Parathyroid adenoma (tissue), 2 donors: ENCODE measurements around the gene MYBPC2.

Source experiments
- H2AFZ ChIP-seq: fragments of 300-600 bp; sonication (generic); one replicate; pipeline ENCODE4 v1.7.0; 2017; ENCODE audit warnings: antibody characterized with exemption, mild to moderate bottlenecking
- H3K27ac ChIP-seq: fragments of 300-600 bp; sonication (generic); one replicate; pipeline ENCODE4 v1.7.0; 2017
- H3K27me3 ChIP-seq: fragments of 300-600 bp; sonication (generic); one replicate; pipeline ENCODE4 v1.7.0; 2017; ENCODE audit warnings: low read length; ENCODE audit not compliant: control insufficient read depth, insufficient read depth
- H3K36me3 ChIP-seq: fragments of 300-600 bp; sonication (generic); one replicate; pipeline ENCODE4 v1.7.0; 2017; ENCODE audit warnings: low read length; ENCODE audit not compliant: control insufficient read depth, insufficient read depth
- H3K4me1 ChIP-seq: fragments of 300-600 bp; sonication (generic); one replicate; pipeline ENCODE4 v1.7.0; 2017; ENCODE audit warnings: control low read depth
- H3K4me2 ChIP-seq: fragments of 300-600 bp; sonication (generic); one replicate; pipeline ENCODE4 v1.7.0; 2017; ENCODE audit warnings: low read length
- H3K4me3 ChIP-seq: fragments of 300-600 bp; sonication (generic); one replicate; pipeline ENCODE4 v1.7.0; 2017; ENCODE audit warnings: low read depth, low read length
- H3K79me2 ChIP-seq: fragments of 300-600 bp; sonication (generic); one replicate; pipeline ENCODE4 v1.7.0; 2017; ENCODE audit warnings: control low read depth
- H3K9ac ChIP-seq: fragments of 300-600 bp; sonication (generic); one replicate; pipeline ENCODE4 v1.7.0; 2017; ENCODE audit warnings: mild to moderate bottlenecking
- H3K9me3 ChIP-seq: fragments of 300-600 bp; sonication (generic); one replicate; pipeline ENCODE4 v1.7.0; 2017; ENCODE audit warnings: low read length; ENCODE audit not compliant: control insufficient read depth
- TF ChIP-seq, protein P1 (sequence below): fragments of 300-600 bp; sonication (generic); IDR thresholded peaks from one replicate; pipeline ENCODE4 v1.7.0; 2017; ENCODE audit warnings: antibody characterized with exemption, mild to moderate bottlenecking
- donor health status: primary hyperparathyroidism.

Gene MYBPC2

DNA sequence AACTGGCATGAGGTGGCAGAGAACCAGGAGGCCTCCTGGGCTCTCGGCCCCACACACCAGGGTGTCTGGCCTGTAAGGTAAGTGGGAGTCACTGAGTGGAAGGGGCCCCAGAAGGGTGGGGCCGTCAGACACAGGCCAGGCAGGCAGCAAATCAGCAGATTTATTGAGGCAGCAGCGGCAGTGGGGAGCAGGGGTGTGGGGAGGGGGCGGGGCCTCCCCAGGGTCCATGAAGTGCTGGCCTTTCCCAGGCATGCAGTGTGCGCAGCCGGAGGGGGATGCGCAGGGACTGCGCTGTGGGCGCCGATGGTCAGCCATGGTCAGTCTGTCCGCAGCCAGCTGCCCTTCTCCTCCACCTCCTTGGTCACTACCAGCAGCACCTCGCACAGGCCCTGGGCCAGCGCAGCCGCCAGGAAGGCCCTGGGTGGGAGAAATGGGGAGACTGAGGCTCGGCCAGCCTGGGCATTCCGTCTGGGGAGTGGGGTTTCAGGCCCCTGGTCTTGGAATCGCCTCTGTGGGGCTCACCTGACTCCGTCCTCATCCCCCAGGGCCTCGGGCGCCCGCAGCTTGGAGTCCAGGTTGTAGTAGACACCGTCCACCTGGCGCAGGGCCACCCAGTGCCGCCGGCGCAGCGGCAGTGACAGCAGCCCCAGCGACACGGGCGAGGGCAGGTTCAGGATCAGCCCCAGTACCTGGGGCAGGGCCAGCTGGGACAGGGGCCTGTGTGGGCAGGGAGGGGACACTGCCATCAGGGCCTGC, 73.3 kb downstream of the MYBPC2 start:
- TF ChIP-seq, protein P1, sequence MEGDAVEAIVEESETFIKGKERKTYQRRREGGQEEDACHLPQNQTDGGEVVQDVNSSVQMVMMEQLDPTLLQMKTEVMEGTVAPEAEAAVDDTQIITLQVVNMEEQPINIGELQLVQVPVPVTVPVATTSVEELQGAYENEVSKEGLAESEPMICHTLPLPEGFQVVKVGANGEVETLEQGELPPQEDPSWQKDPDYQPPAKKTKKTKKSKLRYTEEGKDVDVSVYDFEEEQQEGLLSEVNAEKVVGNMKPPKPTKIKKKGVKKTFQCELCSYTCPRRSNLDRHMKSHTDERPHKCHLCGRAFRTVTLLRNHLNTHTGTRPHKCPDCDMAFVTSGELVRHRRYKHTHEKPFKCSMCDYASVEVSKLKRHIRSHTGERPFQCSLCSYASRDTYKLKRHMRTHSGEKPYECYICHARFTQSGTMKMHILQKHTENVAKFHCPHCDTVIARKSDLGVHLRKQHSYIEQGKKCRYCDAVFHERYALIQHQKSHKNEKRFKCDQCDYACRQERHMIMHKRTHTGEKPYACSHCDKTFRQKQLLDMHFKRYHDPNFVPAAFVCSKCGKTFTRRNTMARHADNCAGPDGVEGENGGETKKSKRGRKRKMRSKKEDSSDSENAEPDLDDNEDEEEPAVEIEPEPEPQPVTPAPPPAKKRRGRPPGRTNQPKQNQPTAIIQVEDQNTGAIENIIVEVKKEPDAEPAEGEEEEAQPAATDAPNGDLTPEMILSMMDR = no peak
- no peaks in the 10 kb centered on the region for H3K27me3 ChIP-seq

DNA sequence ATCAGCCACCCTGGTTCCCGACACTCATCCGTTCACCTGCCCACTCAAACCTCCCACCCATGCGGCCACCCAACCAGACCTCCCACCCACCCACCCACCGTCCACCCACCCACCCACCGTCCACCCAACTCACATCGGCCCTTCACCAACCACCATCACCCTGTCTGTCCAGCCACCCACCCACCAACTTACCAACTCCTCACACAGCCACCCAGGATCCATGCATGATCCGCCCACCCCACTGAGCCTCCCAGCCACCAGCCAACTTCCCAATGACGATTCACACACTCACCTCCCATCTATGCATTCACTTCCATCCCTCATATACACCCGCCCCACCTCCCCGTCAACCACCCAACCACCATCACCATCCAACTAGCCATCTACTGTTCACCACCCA, 74.0 kb downstream of the MYBPC2 start:
- TF ChIP-seq, protein P1 = no peak
- Histone ChIP-seq H3K4me3 (no peak overlapping the region), H3K27me3 (no peaks in the 10 kb centered on the region), H3K36me3 (no peaks in the 10 kb centered on the region), H3K4me1 (peaks cover 6% of the 10 kb centered on the region), H3K9me3 (no peaks in the 10 kb centered on the region), H2AFZ (no peak overlapping the region), H3K9ac (no peak overlapping the region), H3K27ac (no peak overlapping the region), H3K4me2 (no peak overlapping the region), H3K79me2 (no peaks in the 10 kb centered on the region)

More for the DNA sequence above, 73.3 kb downstream of the MYBPC2 start:
- Histone ChIP-seq H3K79me2 (no peaks in the 10 kb centered on the region), H3K9ac (no peak overlapping the region), H3K27ac (no peak overlapping the region), H3K4me3 (no peak overlapping the region), H3K4me1 (peaks cover 6% of the 10 kb centered on the region), H3K4me2 (no peak overlapping the region), H3K36me3 (no peaks in the 10 kb centered on the region), H2AFZ (no peak overlapping the region), H3K9me3 (no peaks in the 10 kb centered on the region)

DNA sequence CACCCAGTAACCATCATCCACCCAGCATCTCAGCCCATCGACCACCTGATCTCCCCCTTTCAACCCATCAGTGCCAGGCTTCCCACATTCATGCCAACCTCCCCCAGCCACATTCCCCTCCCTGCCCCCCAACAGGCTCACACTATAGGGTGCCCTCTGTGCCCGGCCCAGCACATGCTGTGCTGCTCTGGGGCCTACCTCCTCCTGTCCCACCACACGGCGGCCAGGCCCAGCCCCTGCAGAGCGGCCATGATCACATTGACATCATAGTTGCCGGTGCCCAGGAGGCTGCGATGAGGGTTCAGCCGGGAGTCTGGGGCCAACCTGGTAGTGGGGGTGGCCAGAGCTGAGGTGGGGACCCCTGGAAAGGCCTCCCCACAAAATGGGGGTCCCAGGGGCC, 74.7 kb downstream of the MYBPC2 start:
- Histone ChIP-seq H3K4me2 (no peak overlapping the region), H3K27me3 (no peaks in the 10 kb centered on the region), H3K36me3 (no peaks in the 10 kb centered on the region), H3K79me2 (no peaks in the 10 kb centered on the region), H3K4me3 (no peak overlapping the region), H3K9me3 (no peaks in the 10 kb centered on the region), H3K4me1 (peaks cover 6% of the 10 kb centered on the region), H3K27ac (no peak overlapping the region), H2AFZ (no peak overlapping the region), H3K9ac (no peak overlapping the region)
- TF ChIP-seq, protein P1 = no peak

DNA sequence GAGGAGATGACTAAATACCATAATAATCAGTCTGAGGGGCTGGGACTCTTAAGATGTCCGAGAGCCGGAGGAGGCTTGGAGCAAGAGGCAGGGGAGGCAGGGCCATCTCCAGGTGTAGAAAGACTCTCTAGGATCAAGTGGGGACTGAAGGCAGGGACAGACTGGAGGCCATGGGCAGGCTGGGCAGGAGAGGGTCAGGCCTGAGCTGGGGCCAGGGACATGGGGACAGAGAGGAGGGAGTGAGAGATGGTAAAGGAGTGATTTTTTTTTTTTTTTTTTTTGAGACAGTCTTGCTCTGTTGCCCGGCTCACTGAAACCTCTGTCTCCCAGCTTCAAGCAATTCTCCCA, 76.1 kb downstream of the MYBPC2 start:
- peaks cover 10% of the 10 kb centered on the region for H3K4me1 ChIP-seq
- H3K9me3 ChIP-seq = no peaks in the 10 kb centered on the region
- TF ChIP-seq, protein P1 = no peak
- no peak overlapping the region for H3K4me3 ChIP-seq
- no peak overlapping the region for H3K4me2 ChIP-seq
- H3K79me2 ChIP-seq = no peaks in the 10 kb centered on the region
- no peak overlapping the region for H3K27ac ChIP-seq
- no peak overlapping the region for H2AFZ ChIP-seq
- no peaks in the 10 kb centered on the region for H3K27me3 ChIP-seq
- H3K9ac ChIP-seq = no peak overlapping the region
- H3K36me3 ChIP-seq = no peaks in the 10 kb centered on the region

DNA sequence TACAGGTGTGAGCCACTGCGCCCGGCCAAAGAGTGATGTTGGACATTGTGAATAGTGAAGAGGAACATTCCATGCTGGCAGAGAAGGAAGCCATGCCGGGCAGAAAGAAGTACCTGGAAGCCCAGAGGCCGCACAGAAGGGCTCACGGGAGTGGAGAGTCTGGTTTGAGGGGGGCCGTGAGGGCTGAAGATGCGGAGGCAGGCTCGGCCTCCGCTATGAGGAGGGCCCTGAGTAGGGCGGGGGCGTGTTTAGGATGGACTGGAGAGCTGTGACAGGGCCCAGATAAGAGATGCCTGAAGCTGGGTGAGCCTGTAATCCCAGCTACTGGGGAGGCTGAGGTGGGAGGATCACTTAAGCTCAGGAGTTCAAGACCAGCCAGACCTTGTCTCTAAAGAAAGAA, 76.7 kb downstream of the MYBPC2 start:
- H2AFZ ChIP-seq = no peak overlapping the region
- H3K4me2 ChIP-seq = no peak overlapping the region
- TF ChIP-seq, protein P1 = no peak
- H3K27ac ChIP-seq = no peak overlapping the region
- no peaks in the 10 kb centered on the region for H3K27me3 ChIP-seq
- no peak overlapping the region for H3K4me3 ChIP-seq
- H3K79me2 ChIP-seq = no peaks in the 10 kb centered on the region
- H3K4me1 ChIP-seq = peaks cover 12% of the 10 kb centered on the region
- H3K9ac ChIP-seq = no peak overlapping the region
- H3K36me3 ChIP-seq = no peaks in the 10 kb centered on the region
- no peaks in the 10 kb centered on the region for H3K9me3 ChIP-seq
